OCI-LY3 (cell line): ENCODE results near the gene RPS6KA2.

Source experiments
- CTCF ChIP-seq: fragments of 200-600, 300-600 bp; sonication (generic); IDR thresholded peaks from 2 replicates; pipeline ENCODE4 v1.5.1; 2014; ENCODE audit warnings: antibody characterized with exemption, low read length, low read depth
- EZH2phosphoT487 ChIP-seq: fragments of 200-600 bp; shearing (Covaris generic); IDR thresholded peaks from 2 replicates; pipeline ENCODE4 v1.6.1; 2018; ENCODE audit warnings: antibody characterized with exemption, mixed run types, low read depth

- TF ChIP-seq CTCF = peak; percentile 59
- no peak for TF ChIP-seq EZH2phosphoT487
These were observed 170.5 kb downstream of the RPS6KA2 start for GRCh38 chr6:166456395-166457156.
